ENCODE measurements around the gene FBXL4.

FBXL4 gene

GRCh38 chr6:98824902-98825599 lies 122.7 kb downstream of the FBXL4 start:
- no peak for DNase-seq (ENCODE audit: low read depth, low spot score)

DNA sequence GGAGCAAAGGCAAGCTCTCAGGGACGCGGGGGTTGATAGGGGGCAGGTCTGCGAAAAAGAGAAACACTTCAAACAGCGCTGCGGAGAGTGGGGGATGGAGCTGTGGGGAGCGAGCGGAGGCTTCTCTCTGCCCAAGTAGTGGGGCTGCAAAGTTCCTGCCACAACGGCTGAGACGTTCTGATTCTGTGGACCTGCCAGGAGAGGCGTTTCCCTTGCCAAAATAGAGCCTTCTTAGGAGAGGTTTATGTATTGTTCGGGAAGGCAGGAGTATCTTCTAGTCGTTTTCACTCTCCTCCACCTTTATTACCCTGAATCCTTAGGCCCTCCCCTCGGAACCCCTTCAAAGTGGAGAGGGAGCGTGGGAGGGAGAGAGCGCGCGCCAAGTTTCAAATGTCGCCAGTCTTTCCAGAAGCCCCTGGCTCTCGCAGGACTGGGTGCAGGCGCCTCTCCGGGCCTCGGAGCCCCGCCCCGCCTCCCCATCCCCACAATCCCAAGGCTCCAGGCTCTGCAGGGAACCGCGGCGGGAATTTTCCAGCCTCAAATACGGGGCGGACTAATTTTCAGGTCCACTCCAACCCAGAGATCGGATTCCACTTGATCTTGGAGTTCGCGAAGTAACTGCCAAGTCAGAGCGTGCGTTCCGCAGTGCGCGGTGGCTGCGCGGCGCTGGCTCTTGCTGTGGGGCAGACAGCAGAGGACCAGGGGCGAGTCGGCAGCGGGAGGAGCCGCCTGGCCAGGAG lies 123.4 kb downstream of the FBXL4 start:
- no peak for DNase-seq (ENCODE audit: low read depth, low spot score)

DNA sequence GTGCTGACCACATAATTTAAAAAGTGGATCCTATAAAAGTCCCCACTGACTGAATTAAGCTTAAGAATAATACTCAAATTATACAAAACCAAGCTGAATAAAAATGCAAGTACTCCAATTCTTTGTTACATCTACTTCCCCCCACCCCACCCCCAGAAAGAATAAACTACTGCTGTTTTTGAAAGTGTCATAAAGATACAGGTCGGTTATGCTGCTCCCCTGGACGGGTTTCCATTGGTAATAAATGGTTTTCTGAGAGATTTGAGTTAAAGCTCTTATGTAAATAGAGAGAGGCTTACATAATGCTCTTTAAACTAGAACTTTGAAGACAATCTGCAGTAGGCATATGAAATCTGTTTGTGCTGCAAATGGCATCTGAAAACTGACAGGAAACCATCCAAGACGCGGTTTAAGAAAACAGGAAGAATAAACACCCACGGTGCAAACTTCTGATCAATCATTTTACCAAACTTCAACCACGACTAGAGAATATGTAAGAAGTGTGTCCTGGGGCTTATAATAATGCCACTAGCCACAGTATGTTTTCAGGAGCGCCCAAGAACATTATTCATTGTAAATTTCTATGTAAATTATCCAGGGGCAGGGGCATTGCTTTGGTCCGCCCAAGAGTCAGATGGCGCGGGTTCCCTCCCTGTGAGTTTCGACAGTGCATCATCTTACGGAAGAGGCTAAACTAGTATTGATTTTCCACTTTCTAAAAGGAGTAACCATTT lies 124.2 kb downstream of the FBXL4 start:
- no peak for DNase-seq (ENCODE audit: low read depth, low spot score)

- DNase-seq (ENCODE audit: low read depth, low spot score) = no peak
Measured at GRCh38 chr6:98821756-98822405, 125.9 kb downstream of the FBXL4 start.
